Neutrophil (primary cell): ENCODE results near the gene DSCAML1.

Experiments used
- H3K27ac ChIP-seq: fragments of 200-600 bp; sonication (generic); 2 replicates; pipeline ENCODE4 v1.5.1; 2016; ENCODE audit warnings: mild to moderate bottlenecking, moderate library complexity
- H3K27me3 ChIP-seq: fragments of 200-600 bp; sonication (generic); 2 replicates; pipeline ENCODE4 v1.6.0; 2016; ENCODE audit warnings: mild to moderate bottlenecking
- H3K36me3 ChIP-seq: fragments of 200-600 bp; sonication (generic); 2 replicates; pipeline ENCODE4 v1.5.1; 2017
- H3K4me1 ChIP-seq, 2 experiments: fragments of 200-600 bp in 1 of 2; sonication (generic) in 1 of 2; 1 replicate in 1 of 2; 2 replicates in 1 of 2; pipeline versions ENCODE4 v1.5.1 to v1.6.1; 2013 to 2016; ENCODE audit warnings: low read depth in 1 of 2, low read length in 1 of 2, mild to moderate bottlenecking in 1 of 2, moderate library complexity in 1 of 2; ENCODE audit not compliant: control insufficient read depth in 1 of 2, insufficient read depth in 1 of 2
- H3K4me3 ChIP-seq, 2 experiments: fragments of 200-600 bp in 1 of 2; sonication (generic) in 1 of 2; 1 replicate in 1 of 2; 2 replicates in 1 of 2; pipeline ENCODE4 v1.5.1; 2013 to 2016; ENCODE audit warnings: low read depth in 1 of 2, low read length in 1 of 2, mild to moderate bottlenecking in 1 of 2, moderate library complexity in 1 of 2
- H3K9me3 ChIP-seq: fragments of 200-600 bp; sonication (generic); 2 replicates; pipeline ENCODE4 v1.5.1; 2016
- TF ChIP-seq, protein P1 (sequence below): fragments of 200-600 bp; sonication (generic); IDR thresholded peaks from 2 replicates; pipeline ENCODE4 v1.5.1; 2016; ENCODE audit warnings: antibody characterized with exemption

DSCAML1 gene

DNA sequence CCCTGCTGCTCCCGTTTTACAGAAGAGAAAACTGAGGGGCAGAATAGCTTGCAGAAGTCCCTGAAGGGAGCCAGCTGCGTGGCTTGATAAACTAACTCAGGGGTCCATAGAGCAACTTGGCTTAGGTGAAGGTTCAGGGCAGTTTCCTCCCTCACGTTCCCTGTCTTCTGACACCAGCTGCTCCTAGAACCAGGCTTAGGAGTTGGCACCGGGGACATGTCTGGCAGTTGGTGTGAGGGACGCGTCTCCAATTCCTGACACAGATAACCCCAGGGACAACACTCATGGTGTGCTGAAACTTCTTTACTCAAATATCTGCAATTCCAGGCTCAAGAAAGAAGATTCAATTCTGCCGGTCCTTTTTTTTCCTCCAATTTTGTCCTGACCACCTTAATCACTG, 85.7 kb downstream of the DSCAML1 start:
- no peak overlapping the region for H3K4me3 ChIP-seq
- no peak overlapping the region for H3K27ac ChIP-seq
- no peaks in the 10 kb centered on the region for H3K36me3 ChIP-seq
- TF ChIP-seq, protein P1, sequence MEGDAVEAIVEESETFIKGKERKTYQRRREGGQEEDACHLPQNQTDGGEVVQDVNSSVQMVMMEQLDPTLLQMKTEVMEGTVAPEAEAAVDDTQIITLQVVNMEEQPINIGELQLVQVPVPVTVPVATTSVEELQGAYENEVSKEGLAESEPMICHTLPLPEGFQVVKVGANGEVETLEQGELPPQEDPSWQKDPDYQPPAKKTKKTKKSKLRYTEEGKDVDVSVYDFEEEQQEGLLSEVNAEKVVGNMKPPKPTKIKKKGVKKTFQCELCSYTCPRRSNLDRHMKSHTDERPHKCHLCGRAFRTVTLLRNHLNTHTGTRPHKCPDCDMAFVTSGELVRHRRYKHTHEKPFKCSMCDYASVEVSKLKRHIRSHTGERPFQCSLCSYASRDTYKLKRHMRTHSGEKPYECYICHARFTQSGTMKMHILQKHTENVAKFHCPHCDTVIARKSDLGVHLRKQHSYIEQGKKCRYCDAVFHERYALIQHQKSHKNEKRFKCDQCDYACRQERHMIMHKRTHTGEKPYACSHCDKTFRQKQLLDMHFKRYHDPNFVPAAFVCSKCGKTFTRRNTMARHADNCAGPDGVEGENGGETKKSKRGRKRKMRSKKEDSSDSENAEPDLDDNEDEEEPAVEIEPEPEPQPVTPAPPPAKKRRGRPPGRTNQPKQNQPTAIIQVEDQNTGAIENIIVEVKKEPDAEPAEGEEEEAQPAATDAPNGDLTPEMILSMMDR: no peak
- H3K4me1 ChIP-seq: no peaks in the 10 kb centered on the region
- H3K27me3 ChIP-seq: peaks cover 17% of the 10 kb centered on the region
- no peaks in the 10 kb centered on the region for H3K9me3 ChIP-seq

DNA sequence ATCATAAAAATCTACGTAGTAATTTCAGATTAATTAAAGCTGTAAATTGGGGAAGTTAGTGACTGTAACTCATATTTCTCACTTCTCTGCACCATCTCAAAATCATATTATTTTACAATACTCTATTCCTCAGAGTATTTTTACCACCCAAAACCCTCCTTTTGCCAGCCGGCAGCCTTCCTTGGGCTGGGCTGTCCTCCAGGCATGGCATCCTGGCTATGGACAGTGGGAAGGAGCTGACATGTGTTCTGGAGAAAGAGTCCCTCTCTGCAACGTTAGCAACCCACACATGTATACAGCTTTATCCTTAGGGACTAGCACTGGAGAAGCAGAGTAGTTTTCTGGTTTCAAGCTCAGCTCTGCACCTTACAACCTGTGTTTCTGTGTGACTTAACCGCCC, 86.8 kb downstream of the DSCAML1 start:
- Histone ChIP-seq H3K9me3 (no peaks in the 10 kb centered on the region), H3K4me3 (no peak overlapping the region), H3K27ac (no peak overlapping the region), H3K36me3 (no peaks in the 10 kb centered on the region), H3K27me3 (peaks cover 15% of the 10 kb centered on the region), H3K4me1 (no peaks in the 10 kb centered on the region)
- TF ChIP-seq, protein P1: no peak

DNA sequence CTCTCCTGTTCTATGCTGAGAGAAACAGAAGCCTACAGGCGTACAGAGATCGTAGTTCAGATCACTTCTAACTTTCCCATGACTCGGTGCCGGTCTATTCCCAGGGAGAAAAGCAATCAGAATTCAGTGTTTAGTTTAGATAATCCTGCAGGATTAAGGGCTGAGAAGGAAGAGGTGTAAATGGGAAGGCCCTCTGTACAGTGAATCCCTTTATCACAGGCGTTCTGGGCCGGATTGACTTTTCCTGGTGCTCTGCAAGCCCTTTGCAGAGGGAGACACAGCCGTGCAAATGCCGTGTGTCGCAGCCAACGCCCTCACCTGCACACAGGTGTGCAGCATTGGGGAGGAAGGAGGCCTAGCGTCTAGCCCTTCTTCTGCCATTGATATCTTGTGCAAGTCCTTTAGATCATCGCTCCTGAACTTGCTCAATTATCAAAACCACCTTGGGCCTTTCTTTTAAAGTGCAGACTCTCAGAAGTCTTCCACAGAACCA, 90.6 kb downstream of the DSCAML1 start:
- Histone ChIP-seq H3K9me3 (no peaks in the 10 kb centered on the region), H3K27me3 (peaks cover 25% of the 10 kb centered on the region), H3K27ac (no peak overlapping the region), H3K4me1 (no peaks in the 10 kb centered on the region), H3K4me3 (no peak overlapping the region), H3K36me3 (no peaks in the 10 kb centered on the region)
- TF ChIP-seq, protein P1: no peak

DNA sequence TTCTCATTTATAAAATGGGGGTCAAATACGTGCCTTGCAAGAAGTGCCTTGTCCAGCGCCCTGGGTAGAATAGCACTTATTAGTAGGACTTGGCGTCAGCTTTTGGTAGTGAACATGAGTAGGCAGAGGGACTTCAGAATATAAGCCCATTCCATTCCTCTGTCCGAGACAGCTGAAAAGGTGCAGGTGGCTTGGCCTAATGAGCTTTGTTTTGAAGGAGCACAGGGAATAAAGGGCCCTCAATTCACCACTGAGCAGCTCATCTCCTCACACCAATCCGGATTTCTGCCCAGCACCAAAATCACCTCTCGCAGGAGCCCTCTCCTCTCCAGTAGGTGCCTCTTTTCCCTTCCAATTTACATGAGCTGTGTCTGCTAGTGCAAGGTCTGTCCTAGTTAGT, 91.2 kb downstream of the DSCAML1 start:
- Histone ChIP-seq H3K27ac (no peak overlapping the region), H3K9me3 (no peaks in the 10 kb centered on the region), H3K4me3 (no peak overlapping the region), H3K36me3 (no peaks in the 10 kb centered on the region), H3K27me3 (peaks cover 20% of the 10 kb centered on the region), H3K4me1 (no peaks in the 10 kb centered on the region)
- TF ChIP-seq, protein P1: no peak

DNA sequence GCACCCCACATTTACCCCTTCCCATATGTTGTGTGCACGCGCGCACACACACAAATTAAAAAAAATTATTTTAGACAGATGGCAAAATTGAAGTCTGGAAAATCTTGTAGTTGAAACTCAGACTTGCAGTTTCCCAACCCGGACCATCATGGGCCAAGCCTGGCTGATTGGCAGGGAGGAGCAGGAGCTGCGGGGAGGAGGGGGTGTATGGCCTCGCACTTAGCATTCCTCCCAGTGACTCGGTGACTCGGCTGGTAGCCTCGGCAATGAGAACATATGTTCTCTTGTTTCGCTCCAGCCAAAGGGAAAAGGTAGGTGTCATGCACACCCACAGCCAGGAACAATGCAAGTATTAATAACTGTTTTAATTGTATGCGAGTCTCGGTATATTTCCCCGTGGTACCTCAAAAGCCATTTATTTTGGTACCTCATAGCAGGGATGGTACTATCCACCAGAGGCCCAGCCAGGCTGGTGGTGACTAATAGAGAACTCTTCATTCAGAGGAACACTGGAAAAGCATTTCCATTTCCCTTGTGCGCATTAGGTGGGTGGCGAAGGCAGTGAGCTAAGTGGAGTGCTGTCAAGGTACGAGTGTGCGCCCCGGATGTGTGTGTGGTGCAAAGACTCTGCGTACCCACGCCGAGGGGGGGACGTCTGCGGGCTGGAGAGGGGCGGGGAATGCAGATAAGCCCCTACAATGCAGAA, 92.5 kb downstream of the DSCAML1 start:
- no peaks in the 10 kb centered on the region for H3K4me1 ChIP-seq
- no peaks in the 10 kb centered on the region for H3K9me3 ChIP-seq
- H3K27me3 ChIP-seq: peaks cover 11% of the 10 kb centered on the region
- no peak overlapping the region for H3K4me3 ChIP-seq
- H3K36me3 ChIP-seq: no peaks in the 10 kb centered on the region
- TF ChIP-seq, protein P1: no peak
- H3K27ac ChIP-seq: no peak overlapping the region
